Esophagus squamous epithelium (tissue), 5 donors: ENCODE data around the gene PARM1. TPM values are rescaled to one million over a fixed set of nuclear protein-coding genes. Genes with fewer than 3 reads are reported as not detected.

ENCODE experiments used
- DNase-seq: peaks from one replicate; lab custom pipeline; 2025; lab: John Stamatoyannopoulos, UW
- H3K27ac ChIP-seq, 4 donors: fragments of 200-600 bp; sonication (generic); one replicate each; pipeline ENCODE4 v1.5.1; 2016 to 2019; ENCODE audit warnings: mild to moderate bottlenecking in 1 of 4
- H3K27me3 ChIP-seq, 4 donors: fragments of 200-600 bp; sonication (generic); 1 replicate in 3 of 4; 2 replicates in 1 of 4; pipeline versions ENCODE4 v1.5.1 to v1.6.0; 2017 to 2021; ENCODE audit warnings: antibody characterized with exemption in 1 of 4
- H3K36me3 ChIP-seq, 3 donors: fragments of 200-600 bp; sonication (generic); one replicate each; pipeline ENCODE4 v1.5.1; 2016 to 2019
- H3K4me1 ChIP-seq, 3 donors: fragments of 200-600 bp; sonication (generic); one replicate each; pipeline ENCODE4 v1.5.1; 2017 to 2019
- H3K4me3 ChIP-seq, 4 donors: fragments of 200-600 bp; sonication (generic); 1 replicate in 3 of 4; 2 replicates in 1 of 4; pipeline ENCODE4 v1.5.1; 2016 to 2019; ENCODE audit warnings: mild to moderate bottlenecking in 2 of 4, moderate library complexity in 1 of 4
- H3K9me3 ChIP-seq, 3 donors: fragments of 200-600 bp; sonication (generic); one replicate each; pipeline ENCODE4 v1.5.1; 2016 to 2019
- POLR2A ChIP-seq, 4 donors: fragments of 450-650 bp; IDR thresholded peaks; one replicate each; pipeline ENCODE4 v1.6.1; 2017; ENCODE audit warnings: antibody characterized with exemption in 4 of 4, mild to moderate bottlenecking in 4 of 4, moderate library complexity in 3 of 4
- WGBS, 2 donors: methylation state at CpG; one replicate each; pipeline ENCODE4 v1.1.5; 2018; 5-methylcytosine and 5-hydroxymethylcytosine counted together
- intact Hi-C: fragments of 100-400 bp; cut with DNase I; formaldehyde crosslinking; loops from one replicate; pipeline ENCODE4 v1.15.0; 2022
- total RNA-seq, 4 donors: library from RNA; depleted of rRNA; stranded (reverse); fragments of >200 nt; gene quantifications; one replicate each; pipeline ENCODE4 v1.1.0, GENCODE V29; 2016
- TF ChIP-seq, protein P1 (sequence below), 6 experiments: fragments of 450-650 bp in 4 of 6; fragments of 200-600 bp in 2 of 6; sonication (generic) in 2 of 6; IDR thresholded peaks; one replicate each; pipeline ENCODE4 v1.5.1; 2016 to 2019; ENCODE audit warnings: antibody characterized with exemption in 6 of 6, mild to moderate bottlenecking in 4 of 6, moderate library complexity in 4 of 6
- donor health status: DM: yes; HTN: yes; CAD: no.

The PARM1 gene
- total RNA-seq, 4 donors from 2014 or later, result 1.9 to 10.3 (median 4.4) TPM

DNA sequence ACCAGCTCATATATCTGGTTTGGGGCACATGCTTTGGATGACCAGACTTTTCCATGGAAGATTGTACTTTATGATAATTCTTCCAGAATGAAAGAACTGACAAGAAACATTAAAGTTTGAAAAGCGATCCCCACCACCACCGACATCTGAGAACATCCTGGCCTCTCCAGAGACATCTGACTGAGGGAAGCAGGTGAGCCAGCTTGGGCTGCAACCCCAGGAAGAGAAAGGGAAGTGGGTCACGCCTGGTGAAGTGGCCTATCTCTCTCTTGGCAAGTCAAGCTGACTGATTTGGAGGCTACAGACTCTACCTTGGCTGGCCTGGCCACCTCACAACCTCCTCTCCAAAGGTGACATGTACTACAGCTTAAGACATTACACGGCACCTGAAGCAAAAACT lies 20.7 kb downstream of the PARM1 start:
- WGBS, 2 donors, result 82 to 93% methylated on average over 4 of the region's 4 CpGs
- Histone ChIP-seq H3K36me3 (no peaks in the 10 kb centered on the region), H3K27me3 (no peaks in the 10 kb centered on the region), H3K4me3 (no peak overlapping the region), H3K27ac (no peak overlapping the region), H3K9me3 (no peaks in the 10 kb centered on the region), H3K4me1 (no peaks in the 10 kb centered on the region)
- DNase-seq, result no peak
- intact Hi-C loops, result no loop called here
- no peak for TF ChIP-seq POLR2A (IDR thresholded peaks at IDR 0.05)
- TF ChIP-seq, protein P1, sequence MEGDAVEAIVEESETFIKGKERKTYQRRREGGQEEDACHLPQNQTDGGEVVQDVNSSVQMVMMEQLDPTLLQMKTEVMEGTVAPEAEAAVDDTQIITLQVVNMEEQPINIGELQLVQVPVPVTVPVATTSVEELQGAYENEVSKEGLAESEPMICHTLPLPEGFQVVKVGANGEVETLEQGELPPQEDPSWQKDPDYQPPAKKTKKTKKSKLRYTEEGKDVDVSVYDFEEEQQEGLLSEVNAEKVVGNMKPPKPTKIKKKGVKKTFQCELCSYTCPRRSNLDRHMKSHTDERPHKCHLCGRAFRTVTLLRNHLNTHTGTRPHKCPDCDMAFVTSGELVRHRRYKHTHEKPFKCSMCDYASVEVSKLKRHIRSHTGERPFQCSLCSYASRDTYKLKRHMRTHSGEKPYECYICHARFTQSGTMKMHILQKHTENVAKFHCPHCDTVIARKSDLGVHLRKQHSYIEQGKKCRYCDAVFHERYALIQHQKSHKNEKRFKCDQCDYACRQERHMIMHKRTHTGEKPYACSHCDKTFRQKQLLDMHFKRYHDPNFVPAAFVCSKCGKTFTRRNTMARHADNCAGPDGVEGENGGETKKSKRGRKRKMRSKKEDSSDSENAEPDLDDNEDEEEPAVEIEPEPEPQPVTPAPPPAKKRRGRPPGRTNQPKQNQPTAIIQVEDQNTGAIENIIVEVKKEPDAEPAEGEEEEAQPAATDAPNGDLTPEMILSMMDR (IDR thresholded peaks at IDR 0.05), result no peak

DNA sequence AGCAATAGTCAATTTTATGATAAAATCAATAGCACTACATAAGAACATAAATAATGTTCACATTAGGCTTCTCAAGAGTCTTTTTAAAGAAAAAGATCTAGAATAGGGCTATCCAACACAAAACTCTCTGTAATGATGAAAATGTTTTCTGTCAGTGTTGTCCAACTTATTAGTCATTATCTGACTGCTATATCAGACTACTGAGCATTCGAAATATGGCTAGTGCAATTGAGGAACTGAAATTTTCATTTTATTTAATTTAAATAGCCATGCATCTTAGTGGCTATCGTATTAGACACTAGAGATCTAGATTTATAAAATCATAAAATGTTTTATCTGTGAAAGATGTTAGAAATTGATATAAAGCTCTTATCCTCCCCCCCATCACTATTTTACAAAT lies 26.0 kb downstream of the PARM1 start:
- Histone ChIP-seq H3K4me3 (no peak overlapping the region), H3K27ac (no peak overlapping the region), H3K27me3 (no peaks in the 10 kb centered on the region), H3K4me1 (no peaks in the 10 kb centered on the region), H3K36me3 (no peaks in the 10 kb centered on the region), H3K9me3 (no peaks in the 10 kb centered on the region)
- DNase-seq, result no peak
- WGBS, 2 donors, result 72 to 83% methylated on average over 2 of the region's 2 CpGs
- intact Hi-C loops, result no loop called here
- no peak for TF ChIP-seq POLR2A (IDR thresholded peaks at IDR 0.05)
- TF ChIP-seq, protein P1 (IDR thresholded peaks at IDR 0.05), result no peak

DNA sequence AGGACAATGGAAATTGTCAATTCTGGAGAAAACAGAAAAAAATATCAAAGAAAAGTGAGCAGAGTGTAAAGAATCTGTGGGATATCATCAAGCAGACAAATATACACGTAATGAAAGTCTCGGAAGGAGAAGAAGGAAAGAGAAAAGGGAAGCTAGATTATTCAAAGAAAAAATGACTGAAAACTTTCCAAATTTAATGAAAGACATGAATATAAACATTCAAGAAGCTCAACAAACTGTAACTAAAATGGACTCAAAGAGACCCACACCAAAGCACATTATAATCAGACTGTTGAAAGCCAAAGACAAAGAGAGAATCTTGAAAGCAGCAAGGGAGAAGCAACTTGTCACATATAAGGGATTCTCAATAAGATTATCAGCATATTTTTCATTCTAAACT lies 28.3 kb downstream of the PARM1 start:
- no peaks in the 10 kb centered on the region for H3K27me3 ChIP-seq
- H3K27ac ChIP-seq, result no peak overlapping the region
- H3K4me3 ChIP-seq, result no peak overlapping the region
- TF ChIP-seq, protein P1 (IDR thresholded peaks at IDR 0.05), result no peak
- TF ChIP-seq POLR2A (IDR thresholded peaks at IDR 0.05), result no peak
- 88 to 93% methylated on average over 2 of the region's 2 CpGs for WGBS, 2 donors
- H3K9me3 ChIP-seq, result no peaks in the 10 kb centered on the region
- intact Hi-C loops, result no loop called here
- H3K36me3 ChIP-seq, result no peaks in the 10 kb centered on the region
- no peaks in the 10 kb centered on the region for H3K4me1 ChIP-seq
- DNase-seq, result no peak

DNA sequence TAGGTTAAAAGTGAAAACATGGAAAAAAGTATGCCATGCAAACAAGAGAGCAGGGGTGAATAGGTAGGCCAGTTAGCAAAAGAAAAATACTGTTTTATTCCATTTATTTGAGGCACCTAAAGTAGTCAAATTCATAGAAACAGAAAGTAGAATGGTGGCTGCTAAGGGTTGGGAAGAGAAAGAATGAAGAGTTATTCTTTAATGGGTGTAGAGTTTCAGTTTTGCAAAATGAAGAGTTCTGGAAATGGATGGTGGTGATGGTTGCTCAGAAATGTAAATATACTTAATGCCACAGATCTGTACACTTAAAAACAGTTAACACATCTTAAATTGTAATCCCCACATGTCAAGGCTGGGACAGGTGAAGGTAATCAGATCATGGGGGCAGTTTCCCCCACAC lies 29.7 kb downstream of the PARM1 start:
- TF ChIP-seq, protein P1 (IDR thresholded peaks at IDR 0.05), result no peak
- no peak for TF ChIP-seq POLR2A (IDR thresholded peaks at IDR 0.05)
- no peak overlapping the region for H3K4me3 ChIP-seq
- H3K27me3 ChIP-seq, result no peaks in the 10 kb centered on the region
- intact Hi-C loops, result no loop called here
- no peak for DNase-seq
- H3K27ac ChIP-seq, result no peak overlapping the region
- peaks cover 0 to 13% (median 0%) of the 10 kb centered on the region in 3 donors for H3K4me1 ChIP-seq
- no peaks in the 10 kb centered on the region for H3K9me3 ChIP-seq
- no peaks in the 10 kb centered on the region for H3K36me3 ChIP-seq

DNA sequence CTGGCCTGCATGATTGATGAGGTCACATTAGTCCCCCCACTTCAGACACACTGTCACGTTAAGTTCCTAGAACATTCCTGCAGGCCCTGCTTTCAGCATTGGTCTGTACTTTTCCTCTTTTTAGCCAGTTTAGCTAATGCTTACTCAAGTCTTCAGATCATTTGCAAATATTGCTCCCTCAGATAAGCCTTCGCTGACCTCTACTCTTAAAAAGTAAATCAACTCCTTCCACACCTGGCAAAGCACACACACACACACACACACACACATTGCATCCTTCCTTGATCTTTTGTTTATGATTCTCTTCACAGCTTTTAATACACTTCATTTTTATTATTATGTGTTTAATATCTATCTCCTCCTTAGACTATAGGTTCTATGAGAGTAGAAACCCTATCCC lies 31.4 kb downstream of the PARM1 start:
- no peaks in the 10 kb centered on the region for H3K27me3 ChIP-seq
- no peak overlapping the region for H3K4me3 ChIP-seq
- no peaks in the 10 kb centered on the region for H3K9me3 ChIP-seq
- WGBS, 2 donors, result 65 to 70% methylated on average over 2 of the region's 2 CpGs
- H3K27ac ChIP-seq, result no peak overlapping the region
- TF ChIP-seq, protein P1 (IDR thresholded peaks at IDR 0.05), result no peak
- no peak for TF ChIP-seq POLR2A (IDR thresholded peaks at IDR 0.05)
- peaks cover 0 to 29% (median 0%) of the 10 kb centered on the region in 3 donors for H3K4me1 ChIP-seq
- no peak for DNase-seq
- intact Hi-C loops, result no loop called here
- H3K36me3 ChIP-seq, result no peaks in the 10 kb centered on the region
